GM12878 (cell line): ENCODE measurements around the gene FHL3. TPM values are rescaled to one million over a fixed set of nuclear protein-coding genes. Genes with fewer than 3 reads are reported as not detected.

ENCODE experiments used
- ATAC-seq: fragments of 200-7000 bp; cut with Tn5 transposase; 3 replicates; pipeline ENCODE4 v1.9.1; 2020; ENCODE audit warnings: mild to moderate bottlenecking, moderate library complexity
- BruUV-seq: library from RNA; stranded (reverse); fragments of 400-500 nt; replicated peaks from 2 replicates; lab custom pipeline; 2021; lab: Mats Ljungman, UMichigan
- CTCF ChIA-PET: fragments of 300-600 bp; sonication (Branson Sonifier 250); formaldehyde crosslinking; extraction: SDS; loops from one replicate; lab custom pipeline; 2021; ENCODE audit warnings: inconsistent platforms; lab: Yijun Ruan, JAX
- POLR2A ChIA-PET: fragments of 350-600 bp; formaldehyde crosslinking; extraction: SDS; loops from one replicate; lab custom pipeline; 2021; ENCODE audit warnings: inconsistent platforms; lab: Charles Lee
- RAD21 ChIA-PET: fragments of 300-600 bp; sonication (Branson Sonifier 250); formaldehyde crosslinking; loops from one replicate; lab custom pipeline; 2023; ENCODE audit warnings: antibody characterized with exemption; ENCODE audit not compliant: unreplicated experiment; lab: Charles Lee
- SMC1A ChIA-PET: fragments of 300-600 bp; sonication (Branson Sonifier 250); formaldehyde crosslinking; loops from one replicate; lab custom pipeline; 2023; ENCODE audit not compliant: unreplicated experiment, uncharacterized antibody; lab: Charles Lee
- DNase-seq: peaks from one replicate; pipeline ENCODE4 v3.0.0-alpha.2; 2011; ENCODE audit warnings: low read depth, low spot score
- FAIRE-seq: peaks from 3 replicates; lab custom pipeline; 2011; peaks lifted over from hg19 to GRCh38; lab: Jason Lieb, UNC
- H2AFZ ChIP-seq: 2 replicates; pipeline ENCODE4 v1.6.0; 2011; ENCODE audit warnings: low read depth, low read length, control low read depth; ENCODE audit not compliant: control insufficient read depth
- H3K27ac ChIP-seq: 2 replicates; pipeline ENCODE4 v1.5.1; 2011; ENCODE audit warnings: control low read depth; ENCODE audit not compliant: control insufficient read depth, insufficient read depth
- H3K27me3 ChIP-seq, 2 experiments: replicated peaks in 1 of 2; 2 replicates each; pipeline versions ENCODE4 v1.6.0 to v1.6.1; 2011; ENCODE audit warnings: low read length in 1 of 2; ENCODE audit not compliant: control insufficient read depth in 2 of 2, insufficient read depth in 2 of 2
- H3K36me3 ChIP-seq, 2 experiments: 2 replicates each; pipeline ENCODE4 v1.5.1; 2011; ENCODE audit warnings: low read length in 1 of 2; ENCODE audit not compliant: control insufficient read depth in 2 of 2, insufficient read depth in 2 of 2
- H3K4me1 ChIP-seq: 2 replicates; pipeline ENCODE4 v1.6.1; 2011; ENCODE audit warnings: mild to moderate bottlenecking, low read length, moderate library complexity, mixed read lengths; ENCODE audit not compliant: control insufficient read depth, insufficient read depth
- H3K4me2 ChIP-seq: 2 replicates; pipeline ENCODE4 v1.6.0; 2011; ENCODE audit warnings: control low read depth; ENCODE audit not compliant: control insufficient read depth, insufficient read depth
- H3K4me3 ChIP-seq: fragments of 200-600 bp; sonication (generic); 2 replicates; pipeline ENCODE4 v1.5.1; 2016
- H3K79me2 ChIP-seq: 2 replicates; pipeline ENCODE4 v1.6.0; 2011; ENCODE audit warnings: low read length; ENCODE audit not compliant: control insufficient read depth, insufficient read depth
- H3K9ac ChIP-seq: 2 replicates; pipeline ENCODE4 v1.8.0; 2011; ENCODE audit warnings: low read length, control low read depth, mixed read lengths; ENCODE audit not compliant: control insufficient read depth, insufficient read depth
- H3K9me3 ChIP-seq: replicated peaks from 3 replicates; pipeline ENCODE4 v1.5.1; 2011; ENCODE audit warnings: mild to moderate bottlenecking, low read length; ENCODE audit not compliant: control insufficient read depth, insufficient read depth
- H4K20me1 ChIP-seq: 2 replicates; pipeline ENCODE4 v1.6.0; 2011; ENCODE audit not compliant: control insufficient read depth, insufficient read depth
- BMI1 ChIP-seq: fragments of 450-650 bp; IDR thresholded peaks from 2 replicates; pipeline ENCODE4 v1.6.1; 2016; ENCODE audit warnings: mild to moderate bottlenecking, moderate library complexity, borderline replicate concordance
- CBFB ChIP-seq: IDR thresholded peaks from 2 replicates; pipeline ENCODE4 v1.6.1; 2016; ENCODE audit warnings: antibody characterized with exemption, low read depth
- CEBPB ChIP-seq, 2 experiments: fragments of 150-350 bp in 1 of 2; IDR thresholded peaks; 2 replicates each; pipeline ENCODE4 v1.6.1; 2012 to 2014; ENCODE audit warnings: low read depth in 2 of 2, low read length in 2 of 2, borderline replicate concordance in 1 of 2, inconsistent platforms in 1 of 2
- ETV6 ChIP-seq, 2 experiments: fragments of 450-650 bp in 1 of 2; IDR thresholded peaks in 1 of 2; conservative IDR thresholded peaks in 1 of 2; 2 replicates each; pipeline ENCODE4 v1.6.1; 2014; ENCODE audit warnings: antibody characterized with exemption in 1 of 2, borderline replicate concordance in 1 of 2, low read depth in 1 of 2, mild to moderate bottlenecking in 1 of 2, moderate library complexity in 1 of 2
- EZH2 ChIP-seq: IDR thresholded peaks from 2 replicates; pipeline ENCODE4 v1.6.1; 2012; ENCODE audit warnings: low read depth, mild to moderate bottlenecking, control low read depth, inconsistent platforms, low read length, borderline replicate concordance; ENCODE audit not compliant: control insufficient read depth
- GABPA ChIP-seq: IDR thresholded peaks from 2 replicates; pipeline ENCODE4 v1.6.1; 2014; ENCODE audit warnings: antibody characterized with exemption, low read depth, mild to moderate bottlenecking, inconsistent platforms
- HCFC1 ChIP-seq: fragments of 150-350 bp; IDR thresholded peaks from 2 replicates; pipeline ENCODE4 v1.6.1; 2014; ENCODE audit warnings: low read length
- MEF2B ChIP-seq: fragments of 450-650 bp; IDR thresholded peaks from 2 replicates; pipeline ENCODE4 v1.6.1; 2018; ENCODE audit warnings: mild to moderate bottlenecking, moderate library complexity; ENCODE audit not compliant: partially characterized antibody, poor library complexity, severe bottlenecking
- NFYB ChIP-seq: IDR thresholded peaks from 2 replicates; pipeline ENCODE4 v1.6.1; 2011; ENCODE audit warnings: low read depth, mild to moderate bottlenecking, low read length, improper control_type of control experiment, moderate library complexity; ENCODE audit not compliant: insufficient read depth
- NRF1 ChIP-seq: conservative IDR thresholded peaks from 2 replicates; pipeline ENCODE4 v1.6.1; 2011; ENCODE audit warnings: mild to moderate bottlenecking, low read depth, low read length, improper control_type of control experiment
- TCF12 ChIP-seq: IDR thresholded peaks from 2 replicates; pipeline ENCODE4 v1.6.1; 2011; ENCODE audit warnings: low read depth, mild to moderate bottlenecking, low read length
- ZNF24 ChIP-seq: fragments of 450-650 bp; IDR thresholded peaks from 2 replicates; pipeline ENCODE4 v1.6.1; 2017; ENCODE audit warnings: antibody characterized with exemption, mild to moderate bottlenecking
- ZSCAN29 ChIP-seq: fragments of 450-650 bp; IDR thresholded peaks from 2 replicates; pipeline ENCODE4 v1.6.1; 2017; ENCODE audit warnings: mild to moderate bottlenecking, moderate library complexity
- ZZZ3 ChIP-seq: IDR thresholded peaks from 2 replicates; pipeline ENCODE4 v1.6.1; 2011; ENCODE audit warnings: low read depth; ENCODE audit not compliant: control insufficient read depth, insufficient read length
- WGBS: methylation state at CpG from one replicate; pipeline ENCODE4 v1.1.6; 2016; ENCODE audit warnings: low lambda C conversion rate; ENCODE audit not compliant: insufficient replicate concordance, insufficient coverage; ENCODE audit errors: missing lambda C conversion rate; 5-methylcytosine and 5-hydroxymethylcytosine counted together
- in situ Hi-C: fragments of 300-500 bp; cut with MboI; formaldehyde crosslinking; loops from 9 replicates; pipeline ENCODE4 v1.14.3; 2018; ENCODE audit warnings: mixed read lengths
- intact Hi-C: fragments of 100-400 bp; cut with micrococcal nuclease; formaldehyde crosslinking; loops from one replicate; pipeline ENCODE4 v1.14.2; 2022; ENCODE audit not compliant: unreplicated experiment
- polyA plus RNA-seq, 11 experiments: library from polyadenylated mRNA; depleted of rRNA in 4 of 11; unstranded in 6 of 11; stranded (reverse) in 5 of 11; fragments of >200 nt; fragmentation: Nextera tagmentation in 4 of 11; fragmentation: Illumina TruSeq in 1 of 11; extraction: Ambion mirVana in 4 of 11; extraction: Trizol in 1 of 11; gene quantifications; 1 replicate in 1 of 11; 2 replicates in 10 of 11; pipeline versions ENCODE4 v1.2.1 to v1.2.3, GENCODE V29; 2011 to 2016; ENCODE audit warnings: inconsistent platforms in 2 of 11, missing spikeins in 2 of 11, low read depth in 1 of 11
- total RNA-seq, 4 experiments: library from RNA; depleted of rRNA in 3 of 4; stranded (reverse); fragments of >200 nt in 3 of 4; fragmentation: Illumina TruSeq in 1 of 4; extraction: Trizol in 1 of 4; gene quantifications; 2 replicates each; pipeline versions ENCODE4 v1.2.1 to v1.2.3, GENCODE V29; 2013 to 2021
- TF ChIP-seq, protein P1 (sequence below): fragments of 450-650 bp; IDR thresholded peaks from 2 replicates; pipeline ENCODE4 v1.6.1; 2017; ENCODE audit warnings: antibody characterized with exemption, mild to moderate bottlenecking, moderate library complexity

FHL3 gene
- total and polyA plus RNA-seq, 10 of the 15 experiments (the other 5 are each of a cell fraction or from before 2014, with no cell fraction given), result 0.26 to 13.9 (median 7.9) TPM

DNA sequence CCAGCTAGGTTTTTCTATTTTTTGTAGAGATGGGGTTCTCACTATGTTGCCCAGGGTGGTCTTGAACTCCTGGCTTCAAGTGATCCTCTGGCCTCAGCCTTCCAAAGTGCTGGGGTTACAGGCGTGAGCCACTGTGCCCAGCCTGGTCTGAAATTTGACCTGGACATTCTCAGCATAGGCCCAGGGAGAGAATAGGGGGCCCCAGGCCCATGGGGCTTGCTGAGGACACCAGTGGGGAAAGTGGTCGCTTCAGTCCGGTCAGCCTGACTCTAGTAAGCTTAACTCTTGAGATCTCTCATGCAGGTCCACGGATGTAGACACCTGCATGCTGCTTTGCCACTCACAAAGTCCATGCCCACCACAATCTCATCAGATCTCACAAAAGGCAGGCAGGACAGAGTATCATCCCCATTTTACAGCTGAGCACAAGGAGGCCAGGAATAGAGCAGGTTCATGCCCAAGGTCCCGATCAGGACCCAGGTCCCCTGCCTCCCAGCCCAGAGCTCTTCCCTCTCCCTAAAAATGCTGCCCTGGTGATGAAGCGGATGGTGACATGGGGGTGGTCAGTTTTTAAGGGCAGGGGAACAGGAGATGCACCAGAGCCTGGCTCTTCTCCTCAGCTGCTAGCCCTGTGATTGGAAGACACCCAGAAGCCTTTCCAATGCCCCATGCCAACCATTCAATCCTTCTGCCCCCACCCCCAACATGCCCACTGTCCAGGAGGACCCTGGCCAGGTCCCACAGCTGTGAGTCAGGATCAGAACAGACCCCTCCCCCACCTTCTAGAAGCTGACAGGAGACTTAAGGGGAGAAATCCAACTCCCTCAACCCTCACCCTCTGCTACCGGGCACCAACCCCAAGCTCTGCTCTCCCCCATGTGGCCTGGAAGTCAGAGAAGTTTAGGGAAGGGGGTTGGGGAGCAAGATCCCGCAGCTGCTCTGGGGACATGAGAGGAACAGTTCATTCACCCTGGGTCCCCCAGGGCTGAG, 1.8 kb downstream of the FHL3 start:
- Histone ChIP-seq H3K4me3 (peak overlapping the region; percentile 72), H2AFZ (no peak overlapping the region; the same call in 1 of the 2 replicates), H3K27ac (peak overlapping the region; percentile 5; the same call in 1 of the 2 replicates), H3K9ac (peak overlapping the region; percentile 69), H3K79me2 (peaks cover 18% of the 10 kb centered on the region), H3K4me2 (peak overlapping the region; percentile 56), H3K27me3 (0 out of 4 replicates have a peak, but pooled peaks cover 0 to 2% of the 10 kb centered on the region in 2 experiments), H3K4me1 (peaks cover 27% of the 10 kb centered on the region), H3K36me3 (no peaks in the 10 kb centered on the region), H4K20me1 (no peaks in the 10 kb centered on the region), H3K9me3 (no peaks in the 10 kb centered on the region)
- 64% methylated on average over 8 of the region's 8 CpGs for WGBS
- DNase-seq, result no peak
- ChIA-PET RAD21 (interaction anchor here (0.7 to 1.2 kb wide), 2 partner anchors 14 to 50 kb away, joined by 3 read pairs; no protein-coding TSS in a partner anchor), POLR2A (interaction anchor here (0.8 to 1.7 kb wide), 2 partner anchors 10 kb away, joined by 3 to 4 read pairs; no protein-coding TSS in a partner anchor), SMC1A (interaction anchor here (0.8 to 1.1 kb wide), 3 partner anchors 10 to 14 kb away, joined by 3 to 4 read pairs (median 3); partner anchors contain the start of gene SF3A3), CTCF (interaction anchor here (0.6 to 1.4 kb wide), 8 partner anchors 9 to 832 kb away, joined by 3 to 9 read pairs (median 4); partner anchors contain the start of genes SF3A3 and UTP11)
- ATAC-seq, result no peak
- BruUV-seq, result no TSS peak
- in situ Hi-C loops (no loop called here), intact Hi-C loops (no loop called here)
- no peak for FAIRE-seq
- TF ChIP-seq ZZZ3 (no peak), EZH2 (no peak), NFYB (no peak), CEBPB (IDR thresholded peaks at IDR 0.05; ENCODE audit: borderline replicate concordance in 1 of 2, low read depth in 2 of 2, low read length in 2 of 2) (no peak), HCFC1 (no peak), CBFB (no peak), ZSCAN29 (no peak), BMI1 (no peak), GABPA (no peak), MEF2B (no peak), NRF1 (no peak), ZNF24 (no peak), TCF12 (no peak), ETV6 (conservative IDR thresholded peaks at IDR 0.05 in 1 of 2, IDR thresholded peaks at IDR 0.05 in 1 of 2; ENCODE audit: borderline replicate concordance in 1 of 2, low read depth in 1 of 2) (no peak)
- TF ChIP-seq, protein P1, sequence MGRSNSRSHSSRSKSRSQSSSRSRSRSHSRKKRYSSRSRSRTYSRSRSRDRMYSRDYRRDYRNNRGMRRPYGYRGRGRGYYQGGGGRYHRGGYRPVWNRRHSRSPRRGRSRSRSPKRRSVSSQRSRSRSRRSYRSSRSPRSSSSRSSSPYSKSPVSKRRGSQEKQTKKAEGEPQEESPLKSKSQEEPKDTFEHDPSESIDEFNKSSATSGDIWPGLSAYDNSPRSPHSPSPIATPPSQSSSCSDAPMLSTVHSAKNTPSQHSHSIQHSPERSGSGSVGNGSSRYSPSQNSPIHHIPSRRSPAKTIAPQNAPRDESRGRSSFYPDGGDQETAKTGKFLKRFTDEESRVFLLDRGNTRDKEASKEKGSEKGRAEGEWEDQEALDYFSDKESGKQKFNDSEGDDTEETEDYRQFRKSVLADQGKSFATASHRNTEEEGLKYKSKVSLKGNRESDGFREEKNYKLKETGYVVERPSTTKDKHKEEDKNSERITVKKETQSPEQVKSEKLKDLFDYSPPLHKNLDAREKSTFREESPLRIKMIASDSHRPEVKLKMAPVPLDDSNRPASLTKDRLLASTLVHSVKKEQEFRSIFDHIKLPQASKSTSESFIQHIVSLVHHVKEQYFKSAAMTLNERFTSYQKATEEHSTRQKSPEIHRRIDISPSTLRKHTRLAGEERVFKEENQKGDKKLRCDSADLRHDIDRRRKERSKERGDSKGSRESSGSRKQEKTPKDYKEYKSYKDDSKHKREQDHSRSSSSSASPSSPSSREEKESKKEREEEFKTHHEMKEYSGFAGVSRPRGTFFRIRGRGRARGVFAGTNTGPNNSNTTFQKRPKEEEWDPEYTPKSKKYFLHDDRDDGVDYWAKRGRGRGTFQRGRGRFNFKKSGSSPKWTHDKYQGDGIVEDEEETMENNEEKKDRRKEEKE, result no peak
